ENCODE measurements around the gene CEP85L.

The CEP85L gene

GRCh38 chr6:118485601-118486550 lies 165.5 kb downstream of the CEP85L start:
- no peak for DNase-seq (ENCODE audit: low read depth)
- no peak overlapping the region for H3K4me3 ChIP-seq (ENCODE audit: low read length)
- TF ChIP-seq CTCF (conservative IDR thresholded peaks at IDR 0.05; ENCODE audit: low read depth, low read length), result no peak

GRCh38 chr6:118476551-118476950 lies 174.8 kb downstream of the CEP85L start:
- DNase-seq (ENCODE audit: low read depth), result no peak
- no peak overlapping the region for H3K4me3 ChIP-seq (ENCODE audit: low read length)
- no peak for TF ChIP-seq CTCF (conservative IDR thresholded peaks at IDR 0.05; ENCODE audit: low read depth, low read length)

- no peak overlapping the region for H3K4me3 ChIP-seq (ENCODE audit: low read length)
- no peak for TF ChIP-seq CTCF (conservative IDR thresholded peaks at IDR 0.05; ENCODE audit: low read depth, low read length)
- no peak for DNase-seq (ENCODE audit: low read depth)
Observed at GRCh38 chr6:118473266-118473665, 178.1 kb downstream of the CEP85L start.

GRCh38 chr6:118469468-118469867 lies 181.9 kb downstream of the CEP85L start:
- H3K4me3 ChIP-seq (ENCODE audit: low read length), result no peak overlapping the region
- no peak for DNase-seq (ENCODE audit: low read depth)

GRCh38 chr6:118468682-118469465 lies 182.5 kb downstream of the CEP85L start:
- H3K4me3 ChIP-seq (ENCODE audit: low read length), result no peak overlapping the region
- no peak for DNase-seq (ENCODE audit: low read depth)
- no peak for TF ChIP-seq CTCF (conservative IDR thresholded peaks at IDR 0.05; ENCODE audit: low read depth, low read length)

More at GRCh38 chr6:118469468-118469867, 181.9 kb downstream of the CEP85L start:
- no peak for TF ChIP-seq CTCF (conservative IDR thresholded peaks at IDR 0.05; ENCODE audit: low read depth, low read length)

- no peak for DNase-seq (ENCODE audit: low read depth)
- no peak for TF ChIP-seq CTCF (conservative IDR thresholded peaks at IDR 0.05; ENCODE audit: low read depth, low read length)
- no peak overlapping the region for H3K4me3 ChIP-seq (ENCODE audit: low read length)
Observed at GRCh38 chr6:118467181-118467580, 184.2 kb downstream of the CEP85L start.
